GM18507 (cell line): ENCODE results near the gene CEP250.
"Not testable (repeated sequence)": the region's sequence is repeated elsewhere in the genome, so short reads cannot be mapped to it uniquely, and the experiment has no call there.

Source experiments
- DNase-seq: peaks from one replicate; pipeline ENCODE4 v3.0.0; 2011; ENCODE audit warnings: low read depth; ENCODE audit not compliant: insufficient read length; ENCODE audit errors: extremely low spot score
- FAIRE-seq: peaks from 2 replicates; lab custom pipeline; 2011; peaks lifted over from hg19 to GRCh38; lab: Jason Lieb, UNC

CEP250 gene

GRCh38 chr20:35454881-35455609, at the start of gene CEP250:
CEP250 (plus strand) TSS chr20:35455598; CDS start chr20:35462368, 6,770 bp downstream.
- DNase-seq (peak; percentile 88), FAIRE-seq (peak; percentile 89)

- FAIRE-seq = no peak
- no peak for DNase-seq
Measured at GRCh38 chr20:35405775-35406174, 49.6 kb upstream of the CEP250 start.

- DNase-seq = no peak
- no peak for FAIRE-seq
Measured at GRCh38 chr20:35408270-35408669, 47.1 kb upstream of the CEP250 start.

GRCh38 chr20:35409542-35409941, 45.9 kb upstream of the CEP250 start:
- DNase-seq = no peak
- FAIRE-seq = no peak

- FAIRE-seq (no peak), DNase-seq (no peak)
Measured at GRCh38 chr20:35410613-35411012, 44.8 kb upstream of the CEP250 start.

GRCh38 chr20:35421322-35421721, 34.1 kb upstream of the CEP250 start:
- DNase-seq (no peak), FAIRE-seq (no peak)

- no peak for DNase-seq
- no peak for FAIRE-seq
Measured at GRCh38 chr20:35431621-35432429, 23.6 kb upstream of the CEP250 start.

GRCh38 chr20:35432430-35432735, 23.0 kb upstream of the CEP250 start:
- FAIRE-seq (no peak), DNase-seq (no peak)

GRCh38 chr20:35433337-35433736, 22.1 kb upstream of the CEP250 start:
- no peak for FAIRE-seq
- no peak for DNase-seq

GRCh38 chr20:35434085-35435005, 21.1 kb upstream of the CEP250 start:
- FAIRE-seq (no peak), DNase-seq (no peak)

GRCh38 chr20:35436177-35436573, 19.2 kb upstream of the CEP250 start:
- DNase-seq (no peak), FAIRE-seq (no peak)

- FAIRE-seq = no peak
- DNase-seq = no peak
Measured at GRCh38 chr20:35437599-35437998, 17.8 kb upstream of the CEP250 start.

- FAIRE-seq = no peak
Measured at GRCh38 chr20:35443003-35443402, 12.4 kb upstream of the CEP250 start.

GRCh38 chr20:35444226-35444625, 11.2 kb upstream of the CEP250 start:
- DNase-seq (no peak), FAIRE-seq (no peak)

More at GRCh38 chr20:35443003-35443402, 12.4 kb upstream of the CEP250 start:
- no peak for DNase-seq

- FAIRE-seq = no peak
Measured at GRCh38 chr20:35446356-35447078, 8.9 kb upstream of the CEP250 start.

GRCh38 chr20:35447082-35447789, 8.2 kb upstream of the CEP250 start:
- peak; percentile 71 for DNase-seq
- FAIRE-seq = peak; percentile 85

More at GRCh38 chr20:35446356-35447078, 8.9 kb upstream of the CEP250 start:
- DNase-seq = no peak

- no peak for FAIRE-seq
- no peak for DNase-seq
Measured at GRCh38 chr20:35448788-35449373, 6.5 kb upstream of the CEP250 start.

GRCh38 chr20:35449855-35450254, 5.5 kb upstream of the CEP250 start:
- not testable (repeated sequence) for DNase-seq, FAIRE-seq
